ENCODE results near the gene STEAP3.

STEAP3 gene

DNA sequence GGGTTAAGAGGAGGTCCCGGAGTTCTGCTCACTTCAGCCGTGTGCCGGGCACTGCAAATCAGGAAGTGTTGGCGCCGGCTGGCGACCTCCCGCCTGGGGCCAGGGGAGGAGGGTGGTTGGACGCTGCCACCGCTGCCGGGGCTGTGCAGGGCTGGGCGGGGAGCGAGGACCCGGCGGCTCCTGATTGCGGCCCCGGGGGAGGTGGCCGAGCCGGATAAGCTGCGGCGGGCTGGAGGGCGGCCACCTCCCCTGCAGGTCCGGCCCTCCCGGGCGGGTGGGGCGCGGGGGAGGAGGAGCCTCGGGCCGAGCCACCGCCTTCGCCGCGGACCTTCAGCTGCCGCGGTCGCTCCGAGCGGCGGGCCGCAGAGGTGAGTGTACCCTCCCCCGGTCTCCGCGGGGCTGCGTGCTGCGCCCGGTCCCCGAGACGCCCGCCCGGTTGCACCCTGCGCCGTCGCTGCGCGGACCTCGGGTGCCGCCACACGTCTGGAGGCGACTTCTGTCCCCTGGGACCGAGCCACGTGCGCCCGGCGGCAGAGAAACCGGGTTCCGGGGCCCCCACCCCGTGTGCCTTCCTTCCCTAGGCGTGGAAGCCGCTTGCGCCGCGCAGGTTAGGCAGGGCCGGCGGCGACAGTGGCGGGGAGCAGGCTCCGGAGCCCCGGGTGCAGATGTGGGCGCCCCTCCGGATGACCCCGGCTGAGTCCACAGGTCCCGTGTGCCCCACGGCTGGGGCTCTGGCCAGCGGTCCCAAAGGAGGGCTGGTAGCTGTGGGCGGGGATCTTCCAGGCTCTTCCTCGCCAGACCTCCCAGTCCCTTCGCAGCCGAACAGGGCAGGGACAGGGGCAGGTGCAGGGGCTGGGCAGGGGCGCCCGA lies at the start of gene STEAP3:
TSS of gene STEAP3 (plus strand) at position 314 of the 870 bp plus-strand sequence. CDS start 7,179 bp downstream, outside the sequence.
- in situ Hi-C loops (cut with MboI; ENCODE audit: low sequenced_read_pairs): no loop called here

DNA sequence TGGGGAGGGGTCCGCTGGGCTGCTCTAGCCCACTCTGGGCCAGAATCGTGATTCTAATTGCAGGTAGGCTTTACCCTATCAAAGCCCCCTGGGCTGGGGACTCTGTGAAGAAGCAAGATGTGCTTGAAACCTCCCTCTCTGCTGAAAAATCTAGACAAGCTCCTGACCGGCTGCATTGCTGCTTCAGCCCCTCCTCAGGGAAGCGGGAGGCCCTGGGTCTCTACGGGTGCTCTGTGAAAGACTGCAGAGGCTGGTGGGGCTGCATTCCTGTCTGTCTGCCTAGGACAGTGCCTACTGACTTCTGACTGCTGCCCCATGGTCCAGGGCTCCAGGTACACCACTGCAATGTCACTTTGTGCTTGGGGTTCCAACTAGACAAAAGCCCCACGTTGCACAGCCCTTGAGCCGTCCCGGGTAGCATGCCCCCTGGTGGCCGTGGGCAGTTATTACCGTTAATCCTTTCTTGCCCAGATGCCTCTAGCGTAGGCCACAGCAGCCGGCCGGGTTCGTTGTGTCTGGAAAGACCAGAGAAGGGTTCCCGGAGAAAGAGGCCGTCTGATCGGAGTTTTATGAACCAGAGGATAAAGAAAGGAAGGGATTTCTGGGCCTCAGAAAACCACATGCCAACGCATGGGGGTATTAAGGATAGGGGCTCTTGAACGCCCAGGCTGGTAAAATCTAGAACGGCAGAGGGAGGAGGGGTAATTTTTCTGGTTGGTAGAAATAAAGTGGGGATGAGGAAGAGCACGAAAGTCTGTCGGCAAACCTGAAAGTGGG lies 49.2 kb upstream of the STEAP3 start:
- in situ Hi-C loops (cut with MboI; ENCODE audit: low sequenced_read_pairs): no loop called here

GRCh38 chr2:119174993-119175347 lies 48.7 kb upstream of the STEAP3 start:
- in situ Hi-C loops (cut with MboI; ENCODE audit: low sequenced_read_pairs): loop anchor here (25.0 kb wide), 1 partner anchor 288 kb away; no protein-coding TSS in a partner anchor

DNA sequence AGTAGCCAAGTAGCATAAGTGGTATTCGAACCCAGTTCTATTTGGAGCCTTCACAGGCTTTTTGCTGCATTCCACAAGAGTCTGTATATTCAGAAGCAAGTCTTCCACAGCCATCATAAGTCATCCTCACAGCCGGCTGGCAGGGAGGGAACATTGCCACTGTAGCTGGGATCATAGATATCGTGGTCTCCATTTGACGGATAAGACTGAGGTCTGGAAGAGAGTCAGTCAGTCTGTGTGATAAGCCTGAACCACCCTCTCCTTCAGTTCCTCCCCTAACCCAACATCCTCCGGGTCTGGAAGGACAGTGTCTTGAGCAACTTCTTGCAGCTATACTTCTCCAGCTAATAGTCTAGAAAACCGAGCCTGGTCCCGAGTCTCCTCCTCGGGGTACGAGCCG lies 48.1 kb upstream of the STEAP3 start:
- in situ Hi-C loops (cut with MboI; ENCODE audit: low sequenced_read_pairs): loop anchor here (25.0 kb wide), 1 partner anchor 288 kb away; no protein-coding TSS in a partner anchor

DNA sequence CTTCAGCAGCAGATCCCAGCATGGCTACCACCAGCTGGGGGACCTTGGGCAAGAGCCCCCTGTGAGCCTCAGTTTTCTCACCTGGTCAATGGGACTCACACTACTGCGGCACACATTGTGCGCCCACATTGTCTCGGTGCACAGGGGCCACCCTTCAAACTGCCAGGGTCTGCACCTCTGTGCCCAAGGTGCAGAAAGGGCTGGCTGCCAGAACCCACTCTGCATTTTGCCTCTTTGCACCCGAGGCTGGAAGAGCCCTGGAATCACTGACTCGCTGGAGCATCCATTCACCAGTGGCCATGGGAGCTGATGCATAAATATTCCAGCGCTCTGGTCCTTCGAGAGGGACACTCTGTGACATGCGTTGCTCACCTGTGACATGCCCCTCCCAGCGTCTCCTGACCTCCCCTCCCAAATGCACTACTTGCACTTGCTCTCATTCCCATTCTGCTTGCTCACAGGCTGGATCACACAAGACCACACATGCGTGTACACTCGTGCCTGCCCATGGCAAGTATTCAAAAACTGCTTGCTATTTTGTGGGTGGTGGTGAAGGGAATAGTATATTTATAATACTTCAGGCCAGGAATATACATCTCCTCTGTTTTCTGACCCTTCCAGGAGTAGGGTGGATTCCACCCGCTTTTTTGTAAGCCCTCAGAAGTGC lies 46.3 kb upstream of the STEAP3 start:
- in situ Hi-C loops (cut with MboI; ENCODE audit: low sequenced_read_pairs): loop anchor here (25.0 kb wide), 1 partner anchor 290 kb away; no protein-coding TSS in a partner anchor

DNA sequence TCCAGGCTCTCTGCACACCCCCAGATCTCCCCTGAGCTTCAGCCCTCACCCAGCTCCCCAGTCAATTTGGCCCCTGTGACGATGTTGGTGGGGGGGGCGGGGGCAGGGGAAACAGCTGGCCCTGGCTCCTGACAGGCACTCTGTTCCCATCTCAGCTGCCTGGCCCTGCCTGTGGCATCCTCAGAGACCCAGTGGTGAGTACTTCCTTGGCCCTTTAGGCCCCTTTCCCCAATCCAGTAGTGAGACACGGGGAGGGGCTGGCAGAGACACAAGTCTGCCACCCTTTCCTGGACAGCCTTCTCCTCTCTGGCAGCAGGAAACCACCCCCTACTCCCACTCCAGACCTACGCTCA lies 45.8 kb upstream of the STEAP3 start:
- in situ Hi-C loops (cut with MboI; ENCODE audit: low sequenced_read_pairs): loop anchor here (25.0 kb wide), 1 partner anchor 291 kb away; no protein-coding TSS in a partner anchor

DNA sequence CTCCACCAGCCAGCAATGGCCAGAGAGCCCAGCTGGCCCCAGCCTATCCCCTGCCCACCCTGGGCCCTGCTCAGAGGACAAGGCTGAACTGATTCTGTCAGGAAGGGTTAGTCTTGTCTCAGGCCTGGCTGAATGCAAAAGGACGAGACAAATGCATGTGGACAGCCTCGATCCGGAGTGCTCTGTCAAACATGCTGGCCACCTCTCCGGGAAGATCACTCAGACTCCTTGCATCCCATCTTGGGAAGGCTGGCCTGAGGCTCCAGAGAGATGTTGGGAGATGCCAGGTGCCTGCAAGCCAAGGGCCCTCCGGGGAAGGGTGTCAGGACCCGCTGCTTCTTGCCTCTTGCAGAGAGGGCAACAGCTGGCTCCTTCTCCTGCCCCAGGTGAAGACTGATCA lies 44.9 kb upstream of the STEAP3 start:
- in situ Hi-C loops (cut with MboI; ENCODE audit: low sequenced_read_pairs): loop anchor here (25.0 kb wide), 1 partner anchor 291 kb away; no protein-coding TSS in a partner anchor

DNA sequence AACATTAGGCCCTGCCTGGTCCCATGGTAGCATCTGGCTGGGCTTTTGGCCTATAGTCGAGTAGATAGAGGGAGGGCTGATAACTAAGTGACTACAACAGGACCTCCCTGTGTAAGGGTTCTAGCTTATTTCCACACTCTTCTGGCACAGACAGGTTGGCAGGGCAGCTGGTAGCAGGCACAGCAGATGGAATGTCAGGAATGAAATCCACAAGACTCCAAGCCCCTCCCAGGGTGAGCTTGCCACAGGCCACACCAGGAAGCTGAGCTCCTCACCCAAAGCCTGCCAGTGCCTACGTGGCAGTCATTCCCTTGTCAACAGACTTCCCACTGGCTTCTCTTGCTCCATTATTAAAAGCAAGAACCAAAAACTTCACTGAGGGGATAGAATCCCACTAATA lies 44.4 kb upstream of the STEAP3 start:
- in situ Hi-C loops (cut with MboI; ENCODE audit: low sequenced_read_pairs): loop anchor here (25.0 kb wide), 1 partner anchor 292 kb away; no protein-coding TSS in a partner anchor

GRCh38 chr2:119179991-119180390 lies 43.6 kb upstream of the STEAP3 start:
- in situ Hi-C loops (cut with MboI; ENCODE audit: low sequenced_read_pairs): loop anchor here (25.0 kb wide), 1 partner anchor 293 kb away; no protein-coding TSS in a partner anchor

- in situ Hi-C loops (cut with MboI; ENCODE audit: low sequenced_read_pairs): loop anchor here (25.0 kb wide), 1 partner anchor 294 kb away; no protein-coding TSS in a partner anchor
Measured at GRCh38 chr2:119180892-119181291, 42.7 kb upstream of the STEAP3 start.

DNA sequence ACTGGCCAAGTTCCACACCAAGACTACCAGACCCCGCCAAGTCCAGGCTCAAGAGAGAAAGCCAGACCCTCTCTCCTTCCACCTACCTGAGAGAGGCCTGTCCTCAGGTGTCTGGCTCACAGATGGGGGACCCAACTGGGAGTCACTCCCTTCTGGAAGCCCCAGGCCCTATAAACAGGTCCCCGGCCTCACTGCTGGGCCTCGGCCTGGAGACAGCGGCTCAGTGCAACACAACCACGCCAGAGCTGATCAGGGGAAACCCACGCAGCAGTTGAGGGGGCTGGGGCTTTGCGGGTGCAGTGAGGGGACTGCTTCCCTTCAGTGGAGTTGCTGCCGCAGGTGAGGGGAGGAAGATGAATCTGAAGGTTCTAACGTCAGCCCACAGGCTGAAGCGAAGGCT lies 42.2 kb upstream of the STEAP3 start:
- in situ Hi-C loops (cut with MboI; ENCODE audit: low sequenced_read_pairs): loop anchor here (25.0 kb wide), 1 partner anchor 294 kb away; no protein-coding TSS in a partner anchor

DNA sequence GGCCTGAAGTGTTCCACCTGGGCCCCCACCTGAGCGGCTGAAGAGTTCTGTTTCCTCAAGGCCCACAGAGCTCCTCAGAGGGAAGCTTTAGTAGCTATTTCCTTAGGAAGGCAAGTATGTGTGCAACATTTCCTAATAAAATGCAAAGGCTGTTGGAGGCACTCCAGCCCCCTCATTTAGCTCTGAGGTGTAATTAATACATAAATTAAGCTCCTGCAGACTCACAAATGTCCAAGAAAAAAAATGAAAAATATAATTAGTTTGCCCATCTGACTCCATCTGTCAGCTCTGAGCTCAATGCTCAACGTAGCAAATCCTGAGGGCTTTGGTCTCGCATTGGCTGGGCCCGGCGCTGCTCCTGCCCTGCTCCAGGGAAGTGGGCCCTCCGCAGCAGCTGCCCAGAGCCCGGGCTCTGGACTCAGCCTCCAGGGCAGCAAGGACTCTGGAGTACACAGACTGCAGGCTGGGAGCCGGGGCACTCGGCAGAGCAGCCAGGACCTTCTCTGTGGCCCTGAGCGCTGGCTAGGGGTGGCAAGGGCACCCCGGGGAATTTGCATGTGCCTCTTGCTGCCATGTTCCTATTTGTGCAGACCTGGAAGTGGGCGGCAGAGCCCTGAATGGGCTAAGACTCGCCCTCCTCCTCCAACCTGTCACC lies 41.7 kb upstream of the STEAP3 start:
- in situ Hi-C loops (cut with MboI; ENCODE audit: low sequenced_read_pairs): loop anchor here (25.0 kb wide), 1 partner anchor 295 kb away; no protein-coding TSS in a partner anchor

DNA sequence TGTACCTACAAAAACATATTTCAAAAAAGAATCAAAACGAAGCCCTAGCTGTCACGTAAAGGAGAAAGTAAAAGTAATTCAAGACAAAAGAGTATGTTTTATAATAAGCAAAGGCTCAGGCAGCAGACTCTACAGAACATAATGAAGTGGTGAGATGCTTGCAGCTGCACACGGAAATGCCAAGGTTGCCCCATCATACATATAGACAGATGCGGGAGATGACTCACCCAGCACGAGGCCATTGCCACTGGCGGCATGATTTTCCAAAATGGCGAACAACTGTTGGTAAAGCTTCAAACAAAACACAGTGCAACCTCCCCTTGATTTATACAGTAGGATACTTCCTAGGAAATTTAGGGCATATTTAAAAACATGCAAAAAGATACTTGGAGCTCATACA lies 39.1 kb upstream of the STEAP3 start:
- in situ Hi-C loops (cut with MboI; ENCODE audit: low sequenced_read_pairs): loop anchor here (25.0 kb wide), 1 partner anchor 297 kb away; no protein-coding TSS in a partner anchor

- in situ Hi-C loops (cut with MboI; ENCODE audit: low sequenced_read_pairs): loop anchor here (25.0 kb wide), 1 partner anchor 303 kb away; no protein-coding TSS in a partner anchor
Measured at GRCh38 chr2:119190321-119191111, 33.1 kb upstream of the STEAP3 start.

GRCh38 chr2:119192893-119193292 lies 30.7 kb upstream of the STEAP3 start:
- in situ Hi-C loops (cut with MboI; ENCODE audit: low sequenced_read_pairs): loop anchor here (25.0 kb wide), 1 partner anchor 306 kb away; no protein-coding TSS in a partner anchor

DNA sequence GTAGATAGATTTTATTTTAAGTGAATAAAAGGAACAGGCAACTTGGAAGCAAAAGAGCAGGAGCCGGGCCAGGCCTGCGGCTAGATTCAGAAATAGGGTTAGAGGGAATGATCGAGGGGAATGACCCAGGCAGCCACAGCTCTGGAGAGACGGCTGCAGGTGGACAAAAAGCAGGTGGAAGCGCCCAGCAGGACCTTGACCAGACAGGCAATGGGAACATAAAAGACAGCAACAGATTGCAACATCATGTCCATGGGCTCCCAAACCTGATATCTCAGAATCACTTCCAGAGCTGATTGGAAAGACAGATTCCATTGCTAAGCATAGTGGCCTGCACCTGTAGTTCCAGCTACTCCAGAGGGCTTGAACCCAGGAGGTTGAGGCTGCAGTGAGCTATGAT lies 28.6 kb upstream of the STEAP3 start:
- in situ Hi-C loops (cut with MboI; ENCODE audit: low sequenced_read_pairs): loop anchor here (25.0 kb wide), 1 partner anchor 308 kb away; no protein-coding TSS in a partner anchor

DNA sequence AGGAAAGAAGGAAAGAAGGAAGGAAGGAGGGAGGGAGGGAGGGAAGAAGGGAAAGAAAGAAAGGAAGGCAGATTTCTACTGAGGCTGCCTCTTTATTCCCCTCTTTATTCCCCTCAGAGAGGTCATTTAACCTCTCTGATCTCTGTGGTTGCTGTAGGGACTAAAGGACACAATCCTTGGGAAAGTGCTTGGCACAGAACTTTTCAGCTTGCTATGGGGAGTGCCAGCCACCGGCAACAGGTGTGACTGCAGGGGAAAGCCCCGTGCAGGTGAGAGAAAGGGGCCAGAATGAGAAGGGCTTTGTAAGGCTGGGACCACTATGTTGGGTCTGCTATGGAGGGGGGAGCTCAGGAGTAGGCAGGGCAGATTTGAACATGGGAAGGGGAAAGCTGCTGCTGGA lies 27.7 kb upstream of the STEAP3 start:
- in situ Hi-C loops (cut with MboI; ENCODE audit: low sequenced_read_pairs): loop anchor here (25.0 kb wide), 1 partner anchor 309 kb away; no protein-coding TSS in a partner anchor

- in situ Hi-C loops (cut with MboI; ENCODE audit: low sequenced_read_pairs): loop anchor here (25.0 kb wide), 1 partner anchor 309 kb away; no protein-coding TSS in a partner anchor
Measured at GRCh38 chr2:119196301-119197125, 27.1 kb upstream of the STEAP3 start.
